ENCODE measurements around the gene BAIAP2.

GRCh38 chr17:81030741-81031565 lies 4.0 kb upstream of the BAIAP2 start:
- no peak for TF ChIP-seq CTCF (IDR thresholded peaks at IDR 0.05)
- TF ChIP-seq POLR2A (IDR thresholded peaks at IDR 0.05), result no peak
